ENCODE results near the gene CYGB.
A peak's percentile ranks its signal among the peaks of the same experiment; 100 is the strongest.

DNA sequence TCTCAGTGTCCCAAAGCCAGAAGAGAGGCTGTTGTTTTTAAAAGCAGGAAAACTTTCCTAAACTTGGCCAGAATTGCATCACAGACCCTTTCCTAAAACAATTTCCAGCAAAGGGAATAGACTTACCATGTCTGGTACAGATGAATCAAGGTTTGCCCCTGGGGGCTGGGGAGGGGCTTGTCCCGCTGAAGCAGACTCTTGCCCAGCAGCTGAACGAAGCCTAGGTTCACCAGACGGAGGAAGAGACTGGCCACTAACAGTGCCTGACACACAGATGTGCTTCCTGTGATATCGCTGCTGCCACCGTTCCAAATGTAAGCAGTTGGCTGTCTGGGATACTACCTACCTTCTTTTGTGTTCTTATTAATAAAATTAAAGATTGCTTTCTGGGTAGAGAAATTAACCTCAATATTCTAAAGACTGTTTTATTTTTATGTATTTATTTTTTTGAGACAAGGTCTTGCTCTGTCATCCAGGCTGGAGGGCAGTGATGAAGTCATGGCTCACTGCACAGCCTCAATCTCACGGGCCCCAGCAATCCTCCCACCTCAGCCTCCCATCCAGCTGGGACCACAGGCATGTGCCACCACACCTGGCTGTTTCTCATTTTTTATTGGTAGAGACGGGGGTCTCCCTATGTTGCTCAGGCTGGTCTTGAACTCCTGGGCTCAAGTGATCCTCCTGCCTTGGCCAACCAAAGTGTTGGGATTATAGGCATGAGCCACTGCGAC is 15.8 kb upstream of the CYGB start:
- TF ChIP-seq, protein P1, sequence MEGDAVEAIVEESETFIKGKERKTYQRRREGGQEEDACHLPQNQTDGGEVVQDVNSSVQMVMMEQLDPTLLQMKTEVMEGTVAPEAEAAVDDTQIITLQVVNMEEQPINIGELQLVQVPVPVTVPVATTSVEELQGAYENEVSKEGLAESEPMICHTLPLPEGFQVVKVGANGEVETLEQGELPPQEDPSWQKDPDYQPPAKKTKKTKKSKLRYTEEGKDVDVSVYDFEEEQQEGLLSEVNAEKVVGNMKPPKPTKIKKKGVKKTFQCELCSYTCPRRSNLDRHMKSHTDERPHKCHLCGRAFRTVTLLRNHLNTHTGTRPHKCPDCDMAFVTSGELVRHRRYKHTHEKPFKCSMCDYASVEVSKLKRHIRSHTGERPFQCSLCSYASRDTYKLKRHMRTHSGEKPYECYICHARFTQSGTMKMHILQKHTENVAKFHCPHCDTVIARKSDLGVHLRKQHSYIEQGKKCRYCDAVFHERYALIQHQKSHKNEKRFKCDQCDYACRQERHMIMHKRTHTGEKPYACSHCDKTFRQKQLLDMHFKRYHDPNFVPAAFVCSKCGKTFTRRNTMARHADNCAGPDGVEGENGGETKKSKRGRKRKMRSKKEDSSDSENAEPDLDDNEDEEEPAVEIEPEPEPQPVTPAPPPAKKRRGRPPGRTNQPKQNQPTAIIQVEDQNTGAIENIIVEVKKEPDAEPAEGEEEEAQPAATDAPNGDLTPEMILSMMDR (IDR thresholded peaks at IDR 0.05) = no peak
- TF ChIP-seq, protein P2, sequence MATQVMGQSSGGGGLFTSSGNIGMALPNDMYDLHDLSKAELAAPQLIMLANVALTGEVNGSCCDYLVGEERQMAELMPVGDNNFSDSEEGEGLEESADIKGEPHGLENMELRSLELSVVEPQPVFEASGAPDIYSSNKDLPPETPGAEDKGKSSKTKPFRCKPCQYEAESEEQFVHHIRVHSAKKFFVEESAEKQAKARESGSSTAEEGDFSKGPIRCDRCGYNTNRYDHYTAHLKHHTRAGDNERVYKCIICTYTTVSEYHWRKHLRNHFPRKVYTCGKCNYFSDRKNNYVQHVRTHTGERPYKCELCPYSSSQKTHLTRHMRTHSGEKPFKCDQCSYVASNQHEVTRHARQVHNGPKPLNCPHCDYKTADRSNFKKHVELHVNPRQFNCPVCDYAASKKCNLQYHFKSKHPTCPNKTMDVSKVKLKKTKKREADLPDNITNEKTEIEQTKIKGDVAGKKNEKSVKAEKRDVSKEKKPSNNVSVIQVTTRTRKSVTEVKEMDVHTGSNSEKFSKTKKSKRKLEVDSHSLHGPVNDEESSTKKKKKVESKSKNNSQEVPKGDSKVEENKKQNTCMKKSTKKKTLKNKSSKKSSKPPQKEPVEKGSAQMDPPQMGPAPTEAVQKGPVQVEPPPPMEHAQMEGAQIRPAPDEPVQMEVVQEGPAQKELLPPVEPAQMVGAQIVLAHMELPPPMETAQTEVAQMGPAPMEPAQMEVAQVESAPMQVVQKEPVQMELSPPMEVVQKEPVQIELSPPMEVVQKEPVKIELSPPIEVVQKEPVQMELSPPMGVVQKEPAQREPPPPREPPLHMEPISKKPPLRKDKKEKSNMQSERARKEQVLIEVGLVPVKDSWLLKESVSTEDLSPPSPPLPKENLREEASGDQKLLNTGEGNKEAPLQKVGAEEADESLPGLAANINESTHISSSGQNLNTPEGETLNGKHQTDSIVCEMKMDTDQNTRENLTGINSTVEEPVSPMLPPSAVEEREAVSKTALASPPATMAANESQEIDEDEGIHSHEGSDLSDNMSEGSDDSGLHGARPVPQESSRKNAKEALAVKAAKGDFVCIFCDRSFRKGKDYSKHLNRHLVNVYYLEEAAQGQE (IDR thresholded peaks at IDR 0.05; ENCODE audit: low read depth, low read length) = no peak
- TF ChIP-seq RCOR1 (IDR thresholded peaks at IDR 0.05; ENCODE audit: low read length) (peak; percentile 71; the same call in 1 of the 2 replicates), EP300 (IDR thresholded peaks at IDR 0.05; ENCODE audit: borderline replicate concordance in 1 of 2, low read depth in 1 of 2, low read length in 1 of 2) (peak in 1 of 2 experiments; percentile 22; a peak in 1 of 4 replicates), FOXM1 (IDR thresholded peaks at IDR 0.05; ENCODE audit: low read depth) (no peak), POLR2AphosphoS5 (IDR thresholded peaks at IDR 0.05; ENCODE audit: low read depth, low read length) (no peak), YY1 (IDR thresholded peaks at IDR 0.05; ENCODE audit: low read depth) (no peak), EZH2phosphoT487 (IDR thresholded peaks at IDR 0.05; ENCODE audit: borderline replicate concordance, low read depth) (no peak), TAF1 (IDR thresholded peaks at IDR 0.05; ENCODE audit: borderline replicate concordance, low read depth, low read length) (no peak)
- TF ChIP-seq, protein P3, sequence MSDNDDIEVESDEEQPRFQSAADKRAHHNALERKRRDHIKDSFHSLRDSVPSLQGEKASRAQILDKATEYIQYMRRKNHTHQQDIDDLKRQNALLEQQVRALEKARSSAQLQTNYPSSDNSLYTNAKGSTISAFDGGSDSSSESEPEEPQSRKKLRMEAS (IDR thresholded peaks at IDR 0.05; ENCODE audit: low read depth) = no peak

All from SK-N-SH (cell line).